H1 (cell line): Measurements from ENCODE around the gene TSPAN9. TPM values are rescaled to one million over a fixed set of nuclear protein-coding genes. Genes with fewer than 3 reads are reported as not detected.

Experiments used
- CTCF ChIA-PET: fragments of 300-600 bp; sonication (Branson Sonifier 250); formaldehyde crosslinking; loops from one replicate; lab custom pipeline; 2021; ENCODE audit not compliant: partially characterized antibody; lab: Charles Lee
- POLR2A ChIA-PET: fragments of 300-600 bp; sonication (Branson Sonifier 250); formaldehyde crosslinking; loops from one replicate; lab custom pipeline; 2021; ENCODE audit warnings: inconsistent platforms; ENCODE audit not compliant: partially characterized antibody; lab: Charles Lee
- DNase-seq, 2 experiments: peaks; one replicate each; pipeline versions ENCODE4 v3.0.0 to v3.0.0-alpha.2; 2010 to 2022; ENCODE audit warnings: low spot score in 2 of 2, low read depth in 1 of 2, mixed read lengths in 1 of 2
- FAIRE-seq: peaks from 2 replicates; lab custom pipeline; 2011; peaks lifted over from hg19 to GRCh38; lab: Jason Lieb, UNC
- H2AFZ ChIP-seq: 2 replicates; pipeline ENCODE4 v1.8.1; 2012; ENCODE audit warnings: low read length, inconsistent platforms
- H2AK5ac ChIP-seq: 2 replicates; pipeline ENCODE4 v1.6.1; 2013; ENCODE audit warnings: low read depth, low read length
- H2BK120ac ChIP-seq: replicated peaks from 2 replicates; pipeline ENCODE3; 2013; ENCODE audit warnings: low read depth, low read length, inconsistent platforms
- H2BK12ac ChIP-seq: 2 replicates; pipeline ENCODE4 v1.6.1; 2013; ENCODE audit warnings: low read depth, low read length
- H2BK15ac ChIP-seq: 2 replicates; pipeline ENCODE4 v1.6.1; 2013; ENCODE audit warnings: low read length
- H2BK20ac ChIP-seq: 2 replicates; pipeline ENCODE4 v1.6.1; 2013; ENCODE audit warnings: low read length
- H2BK5ac ChIP-seq: 2 replicates; pipeline ENCODE4 v1.6.1; 2013; ENCODE audit warnings: low read depth, low read length
- H3K14ac ChIP-seq: 2 replicates; pipeline ENCODE4 v1.6.1; 2013; ENCODE audit warnings: inconsistent platforms; ENCODE audit not compliant: insufficient read length
- H3K18ac ChIP-seq: 2 replicates; pipeline ENCODE4 v1.6.1; 2013; ENCODE audit warnings: low read length; ENCODE audit errors: extremely low read depth
- H3K23ac ChIP-seq: 2 replicates; pipeline ENCODE4 v1.6.1; 2013; ENCODE audit warnings: inconsistent platforms; ENCODE audit not compliant: insufficient read length
- H3K23me2 ChIP-seq: 2 replicates; pipeline ENCODE4 v1.6.1; 2013; ENCODE audit warnings: low read depth, low read length
- H3K27ac ChIP-seq: 2 replicates; pipeline ENCODE4 v1.6.1; 2011; ENCODE audit warnings: low read depth, low read length, inconsistent platforms
- H3K27me3 ChIP-seq, 4 experiments: replicated peaks in 1 of 4; 1 replicate in 1 of 4; 2 replicates in 3 of 4; pipeline versions ENCODE4 v1.6.1 to v1.8.1; 2011 to 2013; ENCODE audit warnings: low read length in 3 of 4, mild to moderate bottlenecking in 3 of 4, inconsistent platforms in 2 of 4, mixed read lengths in 2 of 4, moderate library complexity in 1 of 4; ENCODE audit not compliant: control insufficient read depth in 3 of 4, insufficient read depth in 3 of 4; ENCODE audit errors: extremely low read depth in 1 of 4
- H3K36me3 ChIP-seq, 4 experiments: 2 replicates each; pipeline versions ENCODE4 v1.6.1 to v1.8.1; 2011 to 2013; ENCODE audit warnings: mild to moderate bottlenecking in 4 of 4, low read length in 3 of 4, moderate library complexity in 2 of 4, control low read depth in 1 of 4, inconsistent platforms in 1 of 4; ENCODE audit not compliant: insufficient read depth in 4 of 4, control insufficient read depth in 2 of 4
- H3K4ac ChIP-seq: replicated peaks from 2 replicates; pipeline ENCODE3; 2013; ENCODE audit warnings: low read length, low read depth, mixed read lengths, inconsistent platforms; ENCODE audit not compliant: insufficient read length
- H3K4me1 ChIP-seq, 4 experiments: replicated peaks in 1 of 4; 1 replicate in 1 of 4; 2 replicates in 3 of 4; pipeline versions ENCODE4 v1.6.1 to v1.8.1; 2011 to 2013; ENCODE audit warnings: low read length in 3 of 4, inconsistent platforms in 2 of 4, mixed read lengths in 1 of 4; ENCODE audit not compliant: insufficient read depth in 4 of 4, control insufficient read depth in 3 of 4
- H3K4me2 ChIP-seq, 2 experiments: 2 replicates each; pipeline versions ENCODE4 v1.6.1 to v1.8.1; 2011 to 2013; ENCODE audit warnings: low read depth in 2 of 2, low read length in 2 of 2, control low read depth in 1 of 2, inconsistent platforms in 1 of 2, mild to moderate bottlenecking in 1 of 2; ENCODE audit not compliant: insufficient read depth in 1 of 2
- H3K4me3 ChIP-seq, 4 experiments: fragments of 200-600, 300-600 bp in 1 of 4; sonication (generic), shearing (Covaris generic), sonication (Bioruptor Twin) in 1 of 4; 2 replicates each; pipeline versions ENCODE4 v1.5.1 to v1.8.1; 2011 to 2016; ENCODE audit warnings: low read length in 4 of 4, low read depth in 3 of 4, control low read depth in 2 of 4, inconsistent platforms in 2 of 4, mild to moderate bottlenecking in 2 of 4, mixed read lengths in 1 of 4, moderate library complexity in 1 of 4; ENCODE audit not compliant: insufficient read depth in 2 of 4; ENCODE audit errors: extremely low read depth in 1 of 4
- H3K56ac ChIP-seq: replicated peaks from 2 replicates; pipeline ENCODE3; 2013; ENCODE audit warnings: low read depth, mild to moderate bottlenecking, mixed read lengths, low read length, inconsistent platforms; ENCODE audit not compliant: insufficient read length
- H3K79me1 ChIP-seq: 2 replicates; pipeline ENCODE4 v1.6.1; 2013; ENCODE audit warnings: low read depth, low read length, control low read depth
- H3K79me2 ChIP-seq, 2 experiments: 2 replicates each; pipeline versions ENCODE4 v1.6.1 to v1.8.1; 2012 to 2013; ENCODE audit warnings: low read length in 2 of 2, mild to moderate bottlenecking in 2 of 2, inconsistent platforms in 1 of 2; ENCODE audit not compliant: insufficient read depth in 2 of 2, control insufficient read depth in 1 of 2
- H3K9ac ChIP-seq, 4 experiments: replicated peaks in 1 of 4; 1 replicate in 1 of 4; 2 replicates in 3 of 4; pipeline versions ENCODE4 v1.6.1 to v1.8.1; 2011 to 2013; ENCODE audit warnings: low read depth in 3 of 4, low read length in 3 of 4, control low read depth in 2 of 4, mild to moderate bottlenecking in 2 of 4, moderate library complexity in 2 of 4, inconsistent platforms in 1 of 4; ENCODE audit errors: extremely low read depth in 1 of 4
- H3K9me3 ChIP-seq, 2 experiments: 2 replicates each; pipeline versions ENCODE4 v1.6.1 to v1.8.1; 2012 to 2013; ENCODE audit warnings: mild to moderate bottlenecking in 2 of 2, moderate library complexity in 2 of 2, control low read depth in 1 of 2, inconsistent platforms in 1 of 2, low read depth in 1 of 2, low read length in 1 of 2, mixed read lengths in 1 of 2; ENCODE audit not compliant: insufficient read depth in 2 of 2
- H4K20me1 ChIP-seq, 2 experiments: replicated peaks in 1 of 2; 2 replicates each; pipeline versions ENCODE3 to v1.8.1; 2011 to 2013; ENCODE audit warnings: inconsistent platforms in 2 of 2, low read length in 2 of 2, mild to moderate bottlenecking in 1 of 2; ENCODE audit not compliant: insufficient read depth in 2 of 2, control insufficient read depth in 1 of 2
- H4K5ac ChIP-seq: 2 replicates; pipeline ENCODE4 v1.6.1; 2013; ENCODE audit warnings: low read length, low read depth, mixed read lengths, inconsistent platforms; ENCODE audit not compliant: insufficient read length
- H4K8ac ChIP-seq: 2 replicates; pipeline ENCODE4 v1.8.0; 2013; ENCODE audit warnings: mild to moderate bottlenecking, moderate library complexity, low read length, inconsistent platforms; ENCODE audit not compliant: insufficient read depth; ENCODE audit errors: extremely low read depth
- H4K91ac ChIP-seq: replicated peaks from 2 replicates; pipeline ENCODE3; 2013; ENCODE audit warnings: low read length, mixed read lengths, inconsistent platforms; ENCODE audit not compliant: insufficient read length
- BACH1 ChIP-seq: IDR thresholded peaks from 2 replicates; pipeline ENCODE4 v1.6.1; 2012; ENCODE audit warnings: low read length, improper control_type of control experiment
- CBX5 ChIP-seq: fragments of 300-800, 300-1000 bp; sonication (generic); IDR thresholded peaks from 2 replicates; pipeline ENCODE4 v1.7.1; 2016; ENCODE audit warnings: antibody characterized with exemption, low read length, low read depth
- EP300 ChIP-seq, 2 experiments: IDR thresholded peaks; 1 replicate in 1 of 2; 2 replicates in 1 of 2; pipeline ENCODE4 v1.6.1; 2011 to 2012; ENCODE audit warnings: low read depth in 2 of 2, low read length in 2 of 2, mild to moderate bottlenecking in 2 of 2, borderline replicate concordance in 1 of 2, inconsistent platforms in 1 of 2, moderate library complexity in 1 of 2
- EZH2 ChIP-seq: fragments of 200-600 bp; sonication (generic); IDR thresholded peaks from 2 replicates; pipeline ENCODE4 v1.7.1; 2012; ENCODE audit warnings: low read depth, mild to moderate bottlenecking, moderate library complexity, low read length, inconsistent platforms; ENCODE audit not compliant: severe bottlenecking
- FOSL1 ChIP-seq: IDR thresholded peaks from 2 replicates; pipeline ENCODE4 v1.6.1; 2011; ENCODE audit warnings: mild to moderate bottlenecking, low read depth, low read length, moderate library complexity; ENCODE audit not compliant: insufficient read depth
- GABPA ChIP-seq: IDR thresholded peaks from 2 replicates; pipeline ENCODE4 v1.6.1; 2011; ENCODE audit warnings: mild to moderate bottlenecking, low read length, moderate library complexity, borderline replicate concordance; ENCODE audit not compliant: insufficient read depth
- TBP ChIP-seq: IDR thresholded peaks from 2 replicates; pipeline ENCODE4 v1.6.1; 2011; ENCODE audit warnings: low read depth, low read length, improper control_type of control experiment
- YY1 ChIP-seq: IDR thresholded peaks from 2 replicates; pipeline ENCODE4 v1.6.1; 2011; ENCODE audit warnings: low read depth, mild to moderate bottlenecking, low read length
- WGBS, 2 experiments: shearing (Covaris generic) in 1 of 2; methylation state at CpG; one replicate each; pipeline versions ENCODE4 v1.1.6 to v1.1.7; 2013 to 2015; ENCODE audit warnings: low lambda C conversion rate in 2 of 2, mixed read lengths in 2 of 2, inconsistent platforms in 1 of 2, low coverage in 1 of 2, missing lambda C conversion rate in 1 of 2; ENCODE audit not compliant: insufficient replicate concordance in 2 of 2, insufficient coverage in 1 of 2, insufficient read length in 1 of 2; ENCODE audit errors: extremely low coverage in 1 of 2, missing lambda C conversion rate in 1 of 2; 5-methylcytosine and 5-hydroxymethylcytosine counted together
- polyA plus RNA-seq, 7 experiments: library from polyadenylated mRNA; depleted of rRNA in 3 of 7; stranded (reverse) in 5 of 7; unstranded in 2 of 7; fragments of >200 nt in 5 of 7; fragments of 200-250 nt in 2 of 7; gene quantifications; 1 replicate in 5 of 7; 2 replicates in 1 of 7; 4 replicates in 1 of 7; pipeline versions ENCODE4 v1.2.1 to v1.2.3, GENCODE V29; 2011 to 2013; ENCODE audit warnings: missing spikeins in 2 of 7, mixed read lengths in 2 of 7
- total RNA-seq: library from RNA; stranded (reverse); fragmentation: NEBNext Ultra II Directional; extraction: Animal tissue kit (Norgen Biotek cat#: 25700); gene quantifications from 2 replicates; pipeline ENCODE4 v1.2.1, GENCODE V29; 2021

TSPAN9 gene
- total and polyA plus RNA-seq, 2 of the 8 experiments (the other 6 are each of a cell fraction or from before 2014, with no cell fraction given): 11.5 to 29.1 TPM

- FAIRE-seq: no peak
- no peaks in the 10 kb centered on the region; the same call in 1 of the 2 replicates for H3K23me2 ChIP-seq
Observed at GRCh38 chr12:3182426-3182825, 105.2 kb downstream of the TSPAN9 start.

More at GRCh38 chr12:3182426-3182825, 105.2 kb downstream of the TSPAN9 start:
- peaks cover 5 to 11% (median 6%) of the 10 kb centered on the region in 4 experiments; a peak in 6 of 7 replicates for H3K4me1 ChIP-seq
- H2BK120ac ChIP-seq: no peak overlapping the region
- 0 out of 2 replicates have a peak overlapping the region, but pooled peaks have one; percentile 60 for H2BK5ac ChIP-seq
- no peak overlapping the region for H3K9ac ChIP-seq
- no peak overlapping the region for H4K91ac ChIP-seq
- ChIA-PET CTCF (interaction anchor here (0.6 to 6.1 kb wide), 9 partner anchors 13 to 93 kb away, joined by 3 to 32 read pairs (median 3); no protein-coding TSS in a partner anchor), POLR2A (no interaction called here)
- H4K5ac ChIP-seq: no peak overlapping the region
- H3K9me3 ChIP-seq: no peaks in the 10 kb centered on the region
- no peaks in the 10 kb centered on the region for H3K36me3 ChIP-seq
- no peak overlapping the region for H3K23ac ChIP-seq
- no peaks in the 10 kb centered on the region for H4K20me1 ChIP-seq
- no peak for TF ChIP-seq FOSL1
- no peak for TF ChIP-seq CBX5
- TF ChIP-seq EP300 (IDR thresholded peaks at IDR 0.05; ENCODE audit: borderline replicate concordance in 1 of 2, low read depth in 2 of 2, low read length in 2 of 2): no peak
- TF ChIP-seq TBP: no peak
- TF ChIP-seq EZH2: no peak
- no peak for TF ChIP-seq GABPA
- TF ChIP-seq BACH1: 0 out of 2 replicates have a peak, but pooled peaks have one; percentile 15
- no peak for TF ChIP-seq YY1
- H3K79me2 ChIP-seq: no peaks in the 10 kb centered on the region
- H2BK20ac ChIP-seq: no peak overlapping the region
- no peak overlapping the region for H4K8ac ChIP-seq
- no peak overlapping the region for H3K27ac ChIP-seq
- no peak overlapping the region for H3K56ac ChIP-seq
- no peak overlapping the region for H3K14ac ChIP-seq
- H3K4me2 ChIP-seq: no peak overlapping the region
- WGBS, 2 experiments: 89% methylated on average over 5 of the region's 5 CpGs; no CpG with 5 or more reads in 1 of the 2 experiments
- H3K4me3 ChIP-seq: no peak overlapping the region
- no peak overlapping the region for H3K4ac ChIP-seq
- 0 out of 2 replicates have a peak overlapping the region, but pooled peaks have one; percentile 61 for H2BK15ac ChIP-seq
- H3K79me1 ChIP-seq: peaks cover 5% of the 10 kb centered on the region
- no peak overlapping the region for H2AFZ ChIP-seq
- peak overlapping the region; percentile 50; the same call in 1 of the 2 replicates for H2BK12ac ChIP-seq
- no peak for DNase-seq
- no peak overlapping the region for H3K18ac ChIP-seq
- no peaks in the 10 kb centered on the region for H3K27me3 ChIP-seq
- H2AK5ac ChIP-seq: 0 out of 2 replicates have a peak overlapping the region, but pooled peaks have one; percentile 5
